ENCODE results near the gene FOXN4. TPM values are rescaled to one million over a fixed set of nuclear protein-coding genes. Genes with fewer than 3 reads are reported as not detected.
A peak's percentile ranks its signal among the peaks of the same experiment; 100 is the strongest.

The FOXN4 gene
- total and polyA plus RNA-seq, 2 donors from 2014 or later: 0.82 TPM; not detected in 1

DNA sequence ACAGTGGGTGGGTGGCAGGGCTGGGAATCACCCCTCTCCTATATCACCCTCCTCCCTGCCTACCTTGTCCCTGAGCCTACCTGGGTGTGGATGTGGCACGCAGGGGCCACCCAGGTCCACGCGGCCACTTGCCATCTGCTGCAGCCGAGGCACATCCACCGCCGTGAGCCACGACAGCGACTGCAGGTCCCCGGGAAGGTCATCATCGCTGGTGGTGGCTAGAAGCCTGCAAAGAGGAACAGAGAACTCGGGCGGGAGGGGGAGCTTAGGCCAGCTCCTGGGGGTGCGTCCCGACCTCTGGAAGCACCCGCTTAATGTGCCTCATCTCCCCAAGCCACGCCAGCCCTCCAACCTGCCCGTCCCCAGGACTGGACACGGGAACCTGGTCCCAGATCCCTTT lies 19.0 kb downstream of the FOXN4 start:
- intact Hi-C loops (cut with DNase I): no loop called here
- H3K9ac ChIP-seq (ENCODE audit: low read length in 3 of 3): no peak overlapping the region
- DNase-seq (no peak), FAIRE-seq (no peak)
- H3K4me1 ChIP-seq (ENCODE audit: control insufficient read depth in 2 of 3, insufficient read depth in 2 of 3, low read depth in 1 of 3, low read length in 3 of 3): peaks cover 0 to 5% (median 0%) of the 10 kb centered on the region in 3 donors
- H3K27ac ChIP-seq (ENCODE audit: low read depth in 2 of 2, low read length in 2 of 2): no peak overlapping the region
- H3K27me3 ChIP-seq (ENCODE audit: control insufficient read depth, insufficient read depth, low read length): no peaks in the 10 kb centered on the region
- H3K4me3 ChIP-seq (ENCODE audit: low read length in 3 of 3): no peak overlapping the region
- no peaks in the 10 kb centered on the region for H3K36me3 ChIP-seq (ENCODE audit: control insufficient read depth in 2 of 3, insufficient read depth in 3 of 3, low read length in 3 of 3)
- TF ChIP-seq, protein P1, sequence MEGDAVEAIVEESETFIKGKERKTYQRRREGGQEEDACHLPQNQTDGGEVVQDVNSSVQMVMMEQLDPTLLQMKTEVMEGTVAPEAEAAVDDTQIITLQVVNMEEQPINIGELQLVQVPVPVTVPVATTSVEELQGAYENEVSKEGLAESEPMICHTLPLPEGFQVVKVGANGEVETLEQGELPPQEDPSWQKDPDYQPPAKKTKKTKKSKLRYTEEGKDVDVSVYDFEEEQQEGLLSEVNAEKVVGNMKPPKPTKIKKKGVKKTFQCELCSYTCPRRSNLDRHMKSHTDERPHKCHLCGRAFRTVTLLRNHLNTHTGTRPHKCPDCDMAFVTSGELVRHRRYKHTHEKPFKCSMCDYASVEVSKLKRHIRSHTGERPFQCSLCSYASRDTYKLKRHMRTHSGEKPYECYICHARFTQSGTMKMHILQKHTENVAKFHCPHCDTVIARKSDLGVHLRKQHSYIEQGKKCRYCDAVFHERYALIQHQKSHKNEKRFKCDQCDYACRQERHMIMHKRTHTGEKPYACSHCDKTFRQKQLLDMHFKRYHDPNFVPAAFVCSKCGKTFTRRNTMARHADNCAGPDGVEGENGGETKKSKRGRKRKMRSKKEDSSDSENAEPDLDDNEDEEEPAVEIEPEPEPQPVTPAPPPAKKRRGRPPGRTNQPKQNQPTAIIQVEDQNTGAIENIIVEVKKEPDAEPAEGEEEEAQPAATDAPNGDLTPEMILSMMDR (IDR thresholded peaks at IDR 0.05; ENCODE audit: borderline replicate concordance, extremely low read depth, insufficient read depth): no peak
- H3K9me3 ChIP-seq (ENCODE audit: control insufficient read depth in 2 of 3, insufficient read depth in 1 of 3, low read length in 3 of 3): no peaks in the 10 kb centered on the region

DNA sequence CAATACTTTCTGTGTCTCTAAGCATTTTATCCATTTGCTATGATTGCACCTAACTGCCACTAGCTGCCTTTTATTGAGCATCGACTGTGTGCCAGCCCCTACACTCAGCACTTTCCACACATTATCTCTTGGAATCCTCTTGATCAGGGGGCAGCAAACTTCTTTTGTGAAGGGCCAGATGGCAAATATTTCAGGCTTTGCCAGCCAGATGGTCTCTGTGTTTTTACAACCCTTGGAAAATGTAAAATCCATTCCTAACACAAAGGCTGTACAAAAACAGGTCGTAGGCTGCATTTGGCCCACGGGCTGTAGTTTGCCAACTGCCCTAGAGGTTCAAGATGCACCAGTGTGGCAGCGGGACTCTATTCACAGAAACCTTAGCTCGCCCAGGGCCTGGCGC lies 19.5 kb downstream of the FOXN4 start:
- no peak overlapping the region for H3K27ac ChIP-seq (ENCODE audit: low read depth in 2 of 2, low read length in 2 of 2)
- peaks cover 0 to 5% (median 0%) of the 10 kb centered on the region in 3 donors for H3K4me1 ChIP-seq (ENCODE audit: control insufficient read depth in 2 of 3, insufficient read depth in 2 of 3, low read depth in 1 of 3, low read length in 3 of 3)
- no peak overlapping the region for H3K4me3 ChIP-seq (ENCODE audit: low read length in 3 of 3)
- no peaks in the 10 kb centered on the region for H3K36me3 ChIP-seq (ENCODE audit: control insufficient read depth in 2 of 3, insufficient read depth in 3 of 3, low read length in 3 of 3)
- H3K27me3 ChIP-seq (ENCODE audit: control insufficient read depth, insufficient read depth, low read length): no peaks in the 10 kb centered on the region
- H3K9me3 ChIP-seq (ENCODE audit: control insufficient read depth in 2 of 3, insufficient read depth in 1 of 3, low read length in 3 of 3): no peaks in the 10 kb centered on the region
- TF ChIP-seq, protein P1 (IDR thresholded peaks at IDR 0.05; ENCODE audit: borderline replicate concordance, extremely low read depth, insufficient read depth): no peak
- intact Hi-C loops (cut with DNase I): no loop called here
- FAIRE-seq: no peak
- no peak overlapping the region for H3K9ac ChIP-seq (ENCODE audit: low read length in 3 of 3)
- DNase-seq: no peak

DNA sequence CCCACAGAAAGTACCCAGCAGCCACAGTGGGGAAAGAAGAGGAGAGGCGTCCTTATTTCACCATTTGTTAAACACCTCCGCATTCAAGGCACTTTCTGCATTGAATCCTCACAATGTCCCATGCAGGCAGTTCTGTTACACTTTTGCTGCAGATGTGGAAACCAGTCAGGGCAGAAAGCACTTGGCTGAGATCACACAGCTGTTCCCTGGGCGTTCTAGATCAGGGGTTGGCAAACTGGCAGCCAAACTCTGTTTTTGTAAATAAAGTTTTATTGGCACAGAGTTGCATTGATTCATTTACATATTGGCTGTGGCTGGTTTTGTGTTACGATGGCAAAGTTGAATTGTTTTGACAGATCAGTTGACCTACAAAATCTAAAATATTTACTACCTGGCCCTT lies 20.1 kb downstream of the FOXN4 start:
- Histone ChIP-seq H3K36me3 (ENCODE audit: control insufficient read depth in 2 of 3, insufficient read depth in 3 of 3, low read length in 3 of 3) (no peaks in the 10 kb centered on the region), H3K27ac (ENCODE audit: low read depth in 2 of 2, low read length in 2 of 2) (no peak overlapping the region), H3K9ac (ENCODE audit: low read length in 3 of 3) (no peak overlapping the region), H3K9me3 (ENCODE audit: control insufficient read depth in 2 of 3, insufficient read depth in 1 of 3, low read length in 3 of 3) (no peaks in the 10 kb centered on the region), H3K4me3 (ENCODE audit: low read length in 3 of 3) (no peak overlapping the region), H3K27me3 (ENCODE audit: control insufficient read depth, insufficient read depth, low read length) (no peaks in the 10 kb centered on the region), H3K4me1 (ENCODE audit: control insufficient read depth in 2 of 3, insufficient read depth in 2 of 3, low read depth in 1 of 3, low read length in 3 of 3) (peaks cover 0 to 5% (median 0%) of the 10 kb centered on the region in 3 donors)
- TF ChIP-seq, protein P1 (IDR thresholded peaks at IDR 0.05; ENCODE audit: borderline replicate concordance, extremely low read depth, insufficient read depth): no peak
- FAIRE-seq: no peak
- intact Hi-C loops (cut with DNase I): no loop called here
- DNase-seq: no peak

DNA sequence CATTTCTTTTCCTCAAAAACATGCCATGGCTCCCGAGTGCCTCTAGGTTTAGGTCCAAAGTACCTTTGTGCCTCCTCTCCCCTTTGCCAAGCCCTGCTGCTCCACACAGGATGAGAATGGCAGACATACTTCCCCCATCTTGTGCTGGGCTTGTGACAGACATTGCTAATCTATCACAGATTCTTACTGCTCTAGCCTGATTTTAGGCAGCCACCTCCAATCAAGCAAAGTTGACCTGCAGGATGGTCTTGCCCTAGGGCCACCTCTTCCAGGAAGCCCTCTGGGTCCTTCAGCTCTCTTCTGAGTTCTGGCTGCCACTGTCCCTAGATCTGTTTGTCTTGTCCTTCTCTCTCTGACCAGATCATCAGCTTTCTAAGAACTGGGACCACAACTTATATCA lies 20.5 kb downstream of the FOXN4 start:
- peak in 1 of 5 donors; percentile 8 for DNase-seq
- intact Hi-C loops (cut with DNase I): no loop called here
- no peak overlapping the region for H3K9ac ChIP-seq (ENCODE audit: low read length in 3 of 3)
- H3K27ac ChIP-seq (ENCODE audit: low read depth in 2 of 2, low read length in 2 of 2): no peak overlapping the region
- H3K36me3 ChIP-seq (ENCODE audit: control insufficient read depth in 2 of 3, insufficient read depth in 3 of 3, low read length in 3 of 3): no peaks in the 10 kb centered on the region
- H3K9me3 ChIP-seq (ENCODE audit: control insufficient read depth in 2 of 3, insufficient read depth in 1 of 3, low read length in 3 of 3): no peaks in the 10 kb centered on the region
- no peaks in the 10 kb centered on the region for H3K27me3 ChIP-seq (ENCODE audit: control insufficient read depth, insufficient read depth, low read length)
- H3K4me3 ChIP-seq (ENCODE audit: low read length in 3 of 3): no peak overlapping the region
- H3K4me1 ChIP-seq (ENCODE audit: control insufficient read depth in 2 of 3, insufficient read depth in 2 of 3, low read depth in 1 of 3, low read length in 3 of 3): peaks cover 0 to 5% (median 0%) of the 10 kb centered on the region in 3 donors
- TF ChIP-seq, protein P1 (IDR thresholded peaks at IDR 0.05; ENCODE audit: borderline replicate concordance, extremely low read depth, insufficient read depth): no peak
- FAIRE-seq: no peak
